SK-N-SH (cell line): ENCODE measurements around the gene LNP1. TPM values are rescaled to one million over a fixed set of nuclear protein-coding genes. Genes with fewer than 3 reads are reported as not detected.

Experiments used
- CTCF ChIA-PET: fragments of 300-600, 350-600 bp; formaldehyde crosslinking; extraction: SDS; loops from one replicate; lab custom pipeline; 2021; lab: Yijun Ruan, JAX
- POLR2A ChIA-PET: fragments of 350-600 bp; sonication (Branson Sonifier 250); formaldehyde crosslinking; extraction: SDS; loops from one replicate; lab custom pipeline; 2020; ENCODE audit warnings: antibody characterized with exemption, inconsistent platforms; lab: Yijun Ruan, JAX
- DNase-seq: peaks from one replicate; pipeline ENCODE4 v3.0.0; 2012
- H2AFZ ChIP-seq: fragments of 200-600 bp; sonication (generic); 2 replicates; pipeline ENCODE4 v1.8.1; 2016; ENCODE audit warnings: antibody characterized with exemption, mild to moderate bottlenecking, low read depth
- H3F3A ChIP-seq: fragments of 200-600 bp; sonication (generic); replicated peaks from 2 replicates; pipeline ENCODE3; 2016; ENCODE audit warnings: antibody characterized with exemption, mild to moderate bottlenecking; ENCODE audit not compliant: insufficient read depth
- H3K27ac ChIP-seq, 2 experiments: fragments of 200-500 bp in 1 of 2; fragments of 200-600 bp in 1 of 2; sonication (Bioruptor generic) in 1 of 2; sonication (generic), shearing (Covaris generic) in 1 of 2; 2 replicates each; pipeline versions ENCODE4 v1.5.1 to v1.6.1; 2014 to 2016; ENCODE audit warnings: low read depth in 2 of 2, inconsistent platforms in 1 of 2, low read length in 1 of 2, mild to moderate bottlenecking in 1 of 2, mixed read lengths in 1 of 2
- H3K27me3 ChIP-seq: fragments of 200-600 bp; sonication (generic), shearing (Covaris generic); 2 replicates; pipeline ENCODE4 v1.6.1; 2016; ENCODE audit warnings: mixed run types; ENCODE audit not compliant: insufficient read depth
- H3K36me3 ChIP-seq, 2 experiments: fragments of 200-500 bp in 1 of 2; fragments of 200-600 bp in 1 of 2; sonication (Bioruptor generic) in 1 of 2; sonication (generic) in 1 of 2; replicated peaks in 1 of 2; 2 replicates each; pipeline versions ENCODE3 to v1.5.1; 2014 to 2016; ENCODE audit warnings: low read length in 1 of 2, mild to moderate bottlenecking in 1 of 2; ENCODE audit not compliant: insufficient read depth in 2 of 2, control insufficient read depth in 1 of 2
- H3K4me1 ChIP-seq, 2 experiments: fragments of 200-500 bp in 1 of 2; fragments of 200-600 bp in 1 of 2; sonication (Bioruptor generic) in 1 of 2; sonication (generic), shearing (Covaris generic) in 1 of 2; 2 replicates each; pipeline versions ENCODE4 v1.5.1 to v1.6.1; 2014 to 2016; ENCODE audit warnings: low read depth in 1 of 2, low read length in 1 of 2, mixed run types in 1 of 2; ENCODE audit not compliant: insufficient read depth in 2 of 2, control insufficient read depth in 1 of 2
- H3K4me2 ChIP-seq: fragments of 200-600 bp; sonication (generic), shearing (Covaris generic); 2 replicates; pipeline ENCODE4 v1.6.1; 2017; ENCODE audit warnings: mixed run types
- H3K4me3 ChIP-seq, 2 experiments: fragments of 200-500 bp in 1 of 2; fragments of 200-600 bp in 1 of 2; sonication (Bioruptor generic) in 1 of 2; sonication (generic), shearing (Covaris generic) in 1 of 2; 2 replicates each; pipeline versions ENCODE4 v1.5.1 to v1.8.1; 2014 to 2016; ENCODE audit warnings: low read depth in 2 of 2, inconsistent platforms in 1 of 2, low read length in 1 of 2, mild to moderate bottlenecking in 1 of 2, mixed read lengths in 1 of 2, moderate library complexity in 1 of 2
- H3K79me2 ChIP-seq: fragments of 200-600 bp; sonication (generic); 2 replicates; pipeline ENCODE4 v1.8.1; 2017; ENCODE audit warnings: mild to moderate bottlenecking; ENCODE audit not compliant: insufficient read depth
- H3K9ac ChIP-seq: fragments of 200-600 bp; sonication (generic); 2 replicates; pipeline ENCODE4 v1.6.1; 2017; ENCODE audit warnings: mixed run types
- H3K9me2 ChIP-seq: fragments of 200-600 bp; sonication (generic); 2 replicates; pipeline ENCODE4 v1.6.1; 2017; ENCODE audit warnings: mixed run types
- H3K9me3 ChIP-seq: fragments of 200-600 bp; sonication (generic); 2 replicates; pipeline ENCODE4 v1.6.1; 2017; ENCODE audit warnings: mixed run types, mild to moderate bottlenecking, moderate library complexity
- H4K20me1 ChIP-seq: fragments of 200-600 bp; sonication (generic); 2 replicates; pipeline ENCODE4 v1.6.1; 2017; ENCODE audit warnings: mild to moderate bottlenecking, mixed run types; ENCODE audit not compliant: insufficient read depth
- CHD2 ChIP-seq: fragments of 150-350 bp; IDR thresholded peaks from 2 replicates; pipeline ENCODE4 v1.6.1; 2018; ENCODE audit warnings: low read length; ENCODE audit not compliant: partially characterized antibody
- CTCF ChIP-seq: fragments of 200-600 bp; sonication (generic); IDR thresholded peaks from 2 replicates; pipeline ENCODE4 v1.6.1; 2017; ENCODE audit warnings: antibody characterized with exemption, mild to moderate bottlenecking, moderate library complexity
- EP300 ChIP-seq, 2 experiments: IDR thresholded peaks; 2 replicates each; pipeline versions ENCODE4 v1.4.0 to v1.6.1; 2012; ENCODE audit warnings: borderline replicate concordance in 1 of 2, low read depth in 1 of 2, low read length in 1 of 2
- EZH2phosphoT487 ChIP-seq: fragments of 200-600 bp; sonication (generic); IDR thresholded peaks from 2 replicates; pipeline ENCODE4 v1.6.1; 2017; ENCODE audit warnings: low read depth, mixed run types, mild to moderate bottlenecking, antibody characterized with exemption, moderate library complexity, borderline replicate concordance
- GABPA ChIP-seq: IDR thresholded peaks from 2 replicates; pipeline ENCODE4 v1.4.0; 2012; ENCODE audit warnings: low read depth, mild to moderate bottlenecking
- GATA2 ChIP-seq: sonication (generic); formaldehyde crosslinking; IDR thresholded peaks from 2 replicates; pipeline ENCODE4 v1.5.0; 2020; ENCODE audit warnings: mild to moderate bottlenecking, missing genetic modification reagents
- JUND ChIP-seq: IDR thresholded peaks from 2 replicates; pipeline ENCODE4 v1.4.0; 2012
- NFIC ChIP-seq: IDR thresholded peaks from 2 replicates; pipeline ENCODE4 v1.4.0; 2012; ENCODE audit warnings: borderline replicate concordance
- RAD21 ChIP-seq: IDR thresholded peaks from 2 replicates; pipeline ENCODE4 v1.6.1; 2012; ENCODE audit warnings: mild to moderate bottlenecking, low read length
- RCOR1 ChIP-seq: fragments of 150-350 bp; IDR thresholded peaks from 2 replicates; pipeline ENCODE4 v1.6.1; 2017; ENCODE audit warnings: antibody characterized with exemption, low read length
- SIN3A ChIP-seq: IDR thresholded peaks from 2 replicates; pipeline ENCODE4 v1.6.1; 2012; ENCODE audit warnings: low read depth, mild to moderate bottlenecking, low read length, moderate library complexity, borderline replicate concordance
- SMC3 ChIP-seq: IDR thresholded peaks from 2 replicates; pipeline ENCODE4 v1.6.1; 2012; ENCODE audit warnings: low read depth, low read length, improper control_type of control experiment
- TCF12 ChIP-seq: IDR thresholded peaks from 2 replicates; pipeline ENCODE4 v1.4.0; 2012
- ZBTB33 ChIP-seq: IDR thresholded peaks from 2 replicates; pipeline ENCODE4 v1.4.0; 2012; ENCODE audit warnings: low read depth, borderline replicate concordance
- WGBS: methylation state at CpG from one replicate; pipeline ENCODE4 v1.1.6; 2017; ENCODE audit warnings: low lambda C conversion rate; 5-methylcytosine and 5-hydroxymethylcytosine counted together
- polyA plus RNA-seq, 3 experiments: library from polyadenylated mRNA; depleted of rRNA; stranded (reverse); fragments of >200 nt; gene quantifications; 2 replicates each; pipeline ENCODE4 v1.2.3, GENCODE V29; 2012
- TF ChIP-seq, protein P1 (sequence below): fragments of 150-350 bp; IDR thresholded peaks from 2 replicates; pipeline ENCODE4 v1.6.1; 2017; ENCODE audit warnings: antibody characterized with exemption, low read length, low read depth, borderline replicate concordance
- TF ChIP-seq, protein P2 (sequence below): IDR thresholded peaks from 2 replicates; pipeline ENCODE4 v1.6.1; 2012; ENCODE audit warnings: mild to moderate bottlenecking, low read depth, low read length, moderate library complexity
- TF ChIP-seq, protein P3 (sequence below): IDR thresholded peaks from 2 replicates; pipeline ENCODE4 v1.4.0; 2012; ENCODE audit warnings: low read depth, borderline replicate concordance

Gene LNP1
- polyA plus RNA-seq, 1 of the 3 experiments (the other 2 are of a cell fraction) = 2.3 TPM

DNA sequence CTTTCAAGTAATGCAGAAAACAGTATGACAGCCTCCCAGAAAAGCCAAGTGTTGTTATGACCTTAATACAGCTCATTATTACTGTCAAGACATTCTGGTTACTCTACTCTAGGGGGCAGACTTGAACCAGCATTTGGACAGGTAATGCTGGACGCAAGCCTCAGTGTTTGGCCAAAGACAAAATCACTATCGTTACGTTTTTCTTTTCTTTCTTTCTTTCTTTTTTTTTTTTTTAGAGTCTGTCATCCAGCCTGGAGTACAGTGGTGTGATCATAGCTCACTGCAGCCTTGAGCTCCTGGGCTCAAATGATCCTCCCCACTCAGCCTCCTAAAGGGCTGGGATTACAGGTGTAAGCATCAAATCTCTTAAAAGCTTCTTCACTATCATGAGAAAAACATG, 61.7 kb downstream of the LNP1 start:
- ChIA-PET CTCF (interaction anchor here (0.5 to 9.2 kb wide), 54 partner anchors 8 to 919 kb away, joined by 3 to 224 read pairs (median 4); partner anchors contain the start of genes TBC1D23 and TMEM45A), POLR2A (interaction anchor here (0.6 to 1.1 kb wide), 3 partner anchors 27 to 128 kb away, joined by 3 to 4 read pairs (median 4); partner anchors contain the start of gene TMEM45A)
- 0% methylated on average over 3 of the region's 3 CpGs for WGBS
- H3K4me3 ChIP-seq = peak overlapping the region in 1 of 2 experiments; percentile 21; a peak in 1 of 4 replicates
- H3K27me3 ChIP-seq = no peaks in the 10 kb centered on the region
- H3K9ac ChIP-seq = no peak overlapping the region
- H3F3A ChIP-seq = no peaks in the 10 kb centered on the region
- TF ChIP-seq CTCF (peak; percentile 86), EP300 (IDR thresholded peaks at IDR 0.05; ENCODE audit: borderline replicate concordance in 1 of 2, low read depth in 1 of 2, low read length in 1 of 2) (no peak), NFIC (no peak), SMC3 (peak; percentile 99), CHD2 (peak; percentile 17), RAD21 (peak; percentile 97)
- TF ChIP-seq, all 33 proteins: peak for 4
- Histone ChIP-seq H3K36me3 (no peaks in the 10 kb centered on the region), H2AFZ (no peak overlapping the region), H3K4me1 (0 out of 4 replicates have a peak, but pooled peaks cover 0 to 2% of the 10 kb centered on the region in 2 experiments), H3K9me3 (no peaks in the 10 kb centered on the region), H3K79me2 (no peaks in the 10 kb centered on the region), H4K20me1 (no peaks in the 10 kb centered on the region), H3K27ac (no peak overlapping the region), H3K9me2 (no peaks in the 10 kb centered on the region), H3K4me2 (no peak overlapping the region)
- peak; percentile 69 for DNase-seq

- H3K36me3 ChIP-seq = no peaks in the 10 kb centered on the region
- CTCF ChIA-PET = interaction anchor here (0.6 to 9.2 kb wide), 21 partner anchors 12 to 732 kb away, joined by 3 to 224 read pairs (median 7); partner anchors contain the start of gene TMEM45A
- no peaks in the 10 kb centered on the region for H4K20me1 ChIP-seq
- 77% methylated on average over 3 of the region's 3 CpGs for WGBS
- H3K4me3 ChIP-seq = no peak overlapping the region
- POLR2A ChIA-PET = interaction anchor here (1.1 kb wide), 1 partner anchor 127 kb away, joined by 4 read pairs; no protein-coding TSS in a partner anchor
- H3K4me1 ChIP-seq = 0 out of 4 replicates have a peak, but pooled peaks cover 0 to 2% of the 10 kb centered on the region in 2 experiments
- no peaks in the 10 kb centered on the region for H3K9me2 ChIP-seq
- no peaks in the 10 kb centered on the region for H3K9me3 ChIP-seq
- no peak overlapping the region for H2AFZ ChIP-seq
- no peaks in the 10 kb centered on the region for H3K27me3 ChIP-seq
- H3F3A ChIP-seq = no peaks in the 10 kb centered on the region
- no peak overlapping the region for H3K27ac ChIP-seq
- no peak for DNase-seq
- H3K4me2 ChIP-seq = no peak overlapping the region
- no peaks in the 10 kb centered on the region for H3K79me2 ChIP-seq
- no peak overlapping the region for H3K9ac ChIP-seq
- TF ChIP-seq EP300 (IDR thresholded peaks at IDR 0.05; ENCODE audit: borderline replicate concordance in 1 of 2, low read depth in 1 of 2, low read length in 1 of 2) (no peak), EZH2phosphoT487 (no peak), TCF12 (no peak), SIN3A (no peak), GABPA (no peak), JUND (no peak), RCOR1 (no peak), ZBTB33 (no peak), GATA2 (CRISPR knock-in tag) (no peak)
- TF ChIP-seq, protein P1, sequence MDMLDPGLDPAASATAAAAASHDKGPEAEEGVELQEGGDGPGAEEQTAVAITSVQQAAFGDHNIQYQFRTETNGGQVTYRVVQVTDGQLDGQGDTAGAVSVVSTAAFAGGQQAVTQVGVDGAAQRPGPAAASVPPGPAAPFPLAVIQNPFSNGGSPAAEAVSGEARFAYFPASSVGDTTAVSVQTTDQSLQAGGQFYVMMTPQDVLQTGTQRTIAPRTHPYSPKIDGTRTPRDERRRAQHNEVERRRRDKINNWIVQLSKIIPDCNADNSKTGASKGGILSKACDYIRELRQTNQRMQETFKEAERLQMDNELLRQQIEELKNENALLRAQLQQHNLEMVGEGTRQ = no peak
- TF ChIP-seq, protein P2, sequence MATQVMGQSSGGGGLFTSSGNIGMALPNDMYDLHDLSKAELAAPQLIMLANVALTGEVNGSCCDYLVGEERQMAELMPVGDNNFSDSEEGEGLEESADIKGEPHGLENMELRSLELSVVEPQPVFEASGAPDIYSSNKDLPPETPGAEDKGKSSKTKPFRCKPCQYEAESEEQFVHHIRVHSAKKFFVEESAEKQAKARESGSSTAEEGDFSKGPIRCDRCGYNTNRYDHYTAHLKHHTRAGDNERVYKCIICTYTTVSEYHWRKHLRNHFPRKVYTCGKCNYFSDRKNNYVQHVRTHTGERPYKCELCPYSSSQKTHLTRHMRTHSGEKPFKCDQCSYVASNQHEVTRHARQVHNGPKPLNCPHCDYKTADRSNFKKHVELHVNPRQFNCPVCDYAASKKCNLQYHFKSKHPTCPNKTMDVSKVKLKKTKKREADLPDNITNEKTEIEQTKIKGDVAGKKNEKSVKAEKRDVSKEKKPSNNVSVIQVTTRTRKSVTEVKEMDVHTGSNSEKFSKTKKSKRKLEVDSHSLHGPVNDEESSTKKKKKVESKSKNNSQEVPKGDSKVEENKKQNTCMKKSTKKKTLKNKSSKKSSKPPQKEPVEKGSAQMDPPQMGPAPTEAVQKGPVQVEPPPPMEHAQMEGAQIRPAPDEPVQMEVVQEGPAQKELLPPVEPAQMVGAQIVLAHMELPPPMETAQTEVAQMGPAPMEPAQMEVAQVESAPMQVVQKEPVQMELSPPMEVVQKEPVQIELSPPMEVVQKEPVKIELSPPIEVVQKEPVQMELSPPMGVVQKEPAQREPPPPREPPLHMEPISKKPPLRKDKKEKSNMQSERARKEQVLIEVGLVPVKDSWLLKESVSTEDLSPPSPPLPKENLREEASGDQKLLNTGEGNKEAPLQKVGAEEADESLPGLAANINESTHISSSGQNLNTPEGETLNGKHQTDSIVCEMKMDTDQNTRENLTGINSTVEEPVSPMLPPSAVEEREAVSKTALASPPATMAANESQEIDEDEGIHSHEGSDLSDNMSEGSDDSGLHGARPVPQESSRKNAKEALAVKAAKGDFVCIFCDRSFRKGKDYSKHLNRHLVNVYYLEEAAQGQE = no peak
- TF ChIP-seq, protein P3, sequence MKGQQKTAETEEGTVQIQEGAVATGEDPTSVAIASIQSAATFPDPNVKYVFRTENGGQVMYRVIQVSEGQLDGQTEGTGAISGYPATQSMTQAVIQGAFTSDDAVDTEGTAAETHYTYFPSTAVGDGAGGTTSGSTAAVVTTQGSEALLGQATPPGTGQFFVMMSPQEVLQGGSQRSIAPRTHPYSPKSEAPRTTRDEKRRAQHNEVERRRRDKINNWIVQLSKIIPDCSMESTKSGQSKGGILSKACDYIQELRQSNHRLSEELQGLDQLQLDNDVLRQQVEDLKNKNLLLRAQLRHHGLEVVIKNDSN = no peak
Observed at GRCh38 chr3:100463646-100464155, 62.4 kb downstream of the LNP1 start.
